H1 (cell line): ENCODE results near the gene SH3YL1. TPM values are rescaled to one million over a fixed set of nuclear protein-coding genes. Genes with fewer than 3 reads are reported as not detected.

Source experiments
- CTCF ChIA-PET: fragments of 300-600 bp; sonication (Branson Sonifier 250); formaldehyde crosslinking; loops from one replicate; lab custom pipeline; 2021; ENCODE audit not compliant: partially characterized antibody; lab: Charles Lee
- POLR2A ChIA-PET: fragments of 300-600 bp; sonication (Branson Sonifier 250); formaldehyde crosslinking; loops from one replicate; lab custom pipeline; 2021; ENCODE audit warnings: inconsistent platforms; ENCODE audit not compliant: partially characterized antibody; lab: Charles Lee
- DNase-seq, 2 experiments: peaks; one replicate each; pipeline versions ENCODE4 v3.0.0 to v3.0.0-alpha.2; 2010 to 2022; ENCODE audit warnings: low spot score in 2 of 2, low read depth in 1 of 2, mixed read lengths in 1 of 2
- FAIRE-seq: peaks from 2 replicates; lab custom pipeline; 2011; peaks lifted over from hg19 to GRCh38; lab: Jason Lieb, UNC
- H2AFZ ChIP-seq: 2 replicates; pipeline ENCODE4 v1.8.1; 2012; ENCODE audit warnings: low read length, inconsistent platforms
- H2AK5ac ChIP-seq: 2 replicates; pipeline ENCODE4 v1.6.1; 2013; ENCODE audit warnings: low read depth, low read length
- H2BK120ac ChIP-seq: replicated peaks from 2 replicates; pipeline ENCODE3; 2013; ENCODE audit warnings: low read depth, low read length, inconsistent platforms
- H2BK12ac ChIP-seq: 2 replicates; pipeline ENCODE4 v1.6.1; 2013; ENCODE audit warnings: low read depth, low read length
- H2BK15ac ChIP-seq: 2 replicates; pipeline ENCODE4 v1.6.1; 2013; ENCODE audit warnings: low read length
- H2BK20ac ChIP-seq: 2 replicates; pipeline ENCODE4 v1.6.1; 2013; ENCODE audit warnings: low read length
- H2BK5ac ChIP-seq: 2 replicates; pipeline ENCODE4 v1.6.1; 2013; ENCODE audit warnings: low read depth, low read length
- H3K14ac ChIP-seq: 2 replicates; pipeline ENCODE4 v1.6.1; 2013; ENCODE audit warnings: inconsistent platforms; ENCODE audit not compliant: insufficient read length
- H3K18ac ChIP-seq: 2 replicates; pipeline ENCODE4 v1.6.1; 2013; ENCODE audit warnings: low read length; ENCODE audit errors: extremely low read depth
- H3K23ac ChIP-seq: 2 replicates; pipeline ENCODE4 v1.6.1; 2013; ENCODE audit warnings: inconsistent platforms; ENCODE audit not compliant: insufficient read length
- H3K23me2 ChIP-seq: 2 replicates; pipeline ENCODE4 v1.6.1; 2013; ENCODE audit warnings: low read depth, low read length
- H3K27ac ChIP-seq: 2 replicates; pipeline ENCODE4 v1.6.1; 2011; ENCODE audit warnings: low read depth, low read length, inconsistent platforms
- H3K27me3 ChIP-seq, 4 experiments: replicated peaks in 1 of 4; 1 replicate in 1 of 4; 2 replicates in 3 of 4; pipeline versions ENCODE4 v1.6.1 to v1.8.1; 2011 to 2013; ENCODE audit warnings: low read length in 3 of 4, mild to moderate bottlenecking in 3 of 4, inconsistent platforms in 2 of 4, mixed read lengths in 2 of 4, moderate library complexity in 1 of 4; ENCODE audit not compliant: control insufficient read depth in 3 of 4, insufficient read depth in 3 of 4; ENCODE audit errors: extremely low read depth in 1 of 4
- H3K36me3 ChIP-seq, 4 experiments: 2 replicates each; pipeline versions ENCODE4 v1.6.1 to v1.8.1; 2011 to 2013; ENCODE audit warnings: mild to moderate bottlenecking in 4 of 4, low read length in 3 of 4, moderate library complexity in 2 of 4, control low read depth in 1 of 4, inconsistent platforms in 1 of 4; ENCODE audit not compliant: insufficient read depth in 4 of 4, control insufficient read depth in 2 of 4
- H3K4ac ChIP-seq: replicated peaks from 2 replicates; pipeline ENCODE3; 2013; ENCODE audit warnings: low read length, low read depth, mixed read lengths, inconsistent platforms; ENCODE audit not compliant: insufficient read length
- H3K4me1 ChIP-seq, 4 experiments: replicated peaks in 1 of 4; 1 replicate in 1 of 4; 2 replicates in 3 of 4; pipeline versions ENCODE4 v1.6.1 to v1.8.1; 2011 to 2013; ENCODE audit warnings: low read length in 3 of 4, inconsistent platforms in 2 of 4, mixed read lengths in 1 of 4; ENCODE audit not compliant: insufficient read depth in 4 of 4, control insufficient read depth in 3 of 4
- H3K4me2 ChIP-seq, 2 experiments: 2 replicates each; pipeline versions ENCODE4 v1.6.1 to v1.8.1; 2011 to 2013; ENCODE audit warnings: low read depth in 2 of 2, low read length in 2 of 2, control low read depth in 1 of 2, inconsistent platforms in 1 of 2, mild to moderate bottlenecking in 1 of 2; ENCODE audit not compliant: insufficient read depth in 1 of 2
- H3K4me3 ChIP-seq, 4 experiments: fragments of 200-600, 300-600 bp in 1 of 4; sonication (generic), shearing (Covaris generic), sonication (Bioruptor Twin) in 1 of 4; 2 replicates each; pipeline versions ENCODE4 v1.5.1 to v1.8.1; 2011 to 2016; ENCODE audit warnings: low read length in 4 of 4, low read depth in 3 of 4, control low read depth in 2 of 4, inconsistent platforms in 2 of 4, mild to moderate bottlenecking in 2 of 4, mixed read lengths in 1 of 4, moderate library complexity in 1 of 4; ENCODE audit not compliant: insufficient read depth in 2 of 4; ENCODE audit errors: extremely low read depth in 1 of 4
- H3K56ac ChIP-seq: replicated peaks from 2 replicates; pipeline ENCODE3; 2013; ENCODE audit warnings: low read depth, mild to moderate bottlenecking, mixed read lengths, low read length, inconsistent platforms; ENCODE audit not compliant: insufficient read length
- H3K79me1 ChIP-seq: 2 replicates; pipeline ENCODE4 v1.6.1; 2013; ENCODE audit warnings: low read depth, low read length, control low read depth
- H3K79me2 ChIP-seq, 2 experiments: 2 replicates each; pipeline versions ENCODE4 v1.6.1 to v1.8.1; 2012 to 2013; ENCODE audit warnings: low read length in 2 of 2, mild to moderate bottlenecking in 2 of 2, inconsistent platforms in 1 of 2; ENCODE audit not compliant: insufficient read depth in 2 of 2, control insufficient read depth in 1 of 2
- H3K9ac ChIP-seq, 4 experiments: replicated peaks in 1 of 4; 1 replicate in 1 of 4; 2 replicates in 3 of 4; pipeline versions ENCODE4 v1.6.1 to v1.8.1; 2011 to 2013; ENCODE audit warnings: low read depth in 3 of 4, low read length in 3 of 4, control low read depth in 2 of 4, mild to moderate bottlenecking in 2 of 4, moderate library complexity in 2 of 4, inconsistent platforms in 1 of 4; ENCODE audit errors: extremely low read depth in 1 of 4
- H3K9me3 ChIP-seq, 2 experiments: 2 replicates each; pipeline versions ENCODE4 v1.6.1 to v1.8.1; 2012 to 2013; ENCODE audit warnings: mild to moderate bottlenecking in 2 of 2, moderate library complexity in 2 of 2, control low read depth in 1 of 2, inconsistent platforms in 1 of 2, low read depth in 1 of 2, low read length in 1 of 2, mixed read lengths in 1 of 2; ENCODE audit not compliant: insufficient read depth in 2 of 2
- H4K20me1 ChIP-seq, 2 experiments: replicated peaks in 1 of 2; 2 replicates each; pipeline versions ENCODE3 to v1.8.1; 2011 to 2013; ENCODE audit warnings: inconsistent platforms in 2 of 2, low read length in 2 of 2, mild to moderate bottlenecking in 1 of 2; ENCODE audit not compliant: insufficient read depth in 2 of 2, control insufficient read depth in 1 of 2
- H4K5ac ChIP-seq: 2 replicates; pipeline ENCODE4 v1.6.1; 2013; ENCODE audit warnings: low read length, low read depth, mixed read lengths, inconsistent platforms; ENCODE audit not compliant: insufficient read length
- H4K8ac ChIP-seq: 2 replicates; pipeline ENCODE4 v1.8.0; 2013; ENCODE audit warnings: mild to moderate bottlenecking, moderate library complexity, low read length, inconsistent platforms; ENCODE audit not compliant: insufficient read depth; ENCODE audit errors: extremely low read depth
- H4K91ac ChIP-seq: replicated peaks from 2 replicates; pipeline ENCODE3; 2013; ENCODE audit warnings: low read length, mixed read lengths, inconsistent platforms; ENCODE audit not compliant: insufficient read length
- CTBP2 ChIP-seq: IDR thresholded peaks from 2 replicates; pipeline ENCODE4 v1.7.0; 2011; ENCODE audit warnings: borderline replicate concordance, mild to moderate bottlenecking, moderate library complexity, mixed read lengths, low read length; ENCODE audit not compliant: insufficient read depth, insufficient read length
- HDAC6 ChIP-seq: IDR thresholded peaks from one replicate; pipeline ENCODE4 v1.7.1; 2012; ENCODE audit warnings: low read depth, mild to moderate bottlenecking, inconsistent platforms, low read length, moderate library complexity
- KDM4A ChIP-seq: IDR thresholded peaks from one replicate; pipeline ENCODE4 v1.7.1; 2012; ENCODE audit warnings: low read depth, mild to moderate bottlenecking, moderate library complexity, low read length, inconsistent platforms; ENCODE audit not compliant: severe bottlenecking
- WGBS, 2 experiments: shearing (Covaris generic) in 1 of 2; methylation state at CpG; one replicate each; pipeline versions ENCODE4 v1.1.6 to v1.1.7; 2013 to 2015; ENCODE audit warnings: low lambda C conversion rate in 2 of 2, mixed read lengths in 2 of 2, inconsistent platforms in 1 of 2, low coverage in 1 of 2, missing lambda C conversion rate in 1 of 2; ENCODE audit not compliant: insufficient replicate concordance in 2 of 2, insufficient coverage in 1 of 2, insufficient read length in 1 of 2; ENCODE audit errors: extremely low coverage in 1 of 2, missing lambda C conversion rate in 1 of 2; 5-methylcytosine and 5-hydroxymethylcytosine counted together
- polyA plus RNA-seq, 7 experiments: library from polyadenylated mRNA; depleted of rRNA in 3 of 7; stranded (reverse) in 5 of 7; unstranded in 2 of 7; fragments of >200 nt in 5 of 7; fragments of 200-250 nt in 2 of 7; gene quantifications; 1 replicate in 5 of 7; 2 replicates in 1 of 7; 4 replicates in 1 of 7; pipeline versions ENCODE4 v1.2.1 to v1.2.3, GENCODE V29; 2011 to 2013; ENCODE audit warnings: missing spikeins in 2 of 7, mixed read lengths in 2 of 7
- total RNA-seq: library from RNA; stranded (reverse); fragmentation: NEBNext Ultra II Directional; extraction: Animal tissue kit (Norgen Biotek cat#: 25700); gene quantifications from 2 replicates; pipeline ENCODE4 v1.2.1, GENCODE V29; 2021

SH3YL1 gene
- total and polyA plus RNA-seq, 2 of the 8 experiments (the other 6 are each of a cell fraction or from before 2014, with no cell fraction given): 13.6 to 37.2 TPM

- Histone ChIP-seq H2BK5ac (no peak overlapping the region), H3K36me3 (peaks cover 0 to 3% (median 1%) of the 10 kb centered on the region in 4 experiments; a peak in 6 of 8 replicates), H4K5ac (no peak overlapping the region), H3K23me2 (no peaks in the 10 kb centered on the region; the same call in 1 of the 2 replicates), H3K23ac (no peak overlapping the region), H4K20me1 (no peaks in the 10 kb centered on the region), H2BK120ac (no peak overlapping the region), H3K4me3 (no peak overlapping the region), H3K4me2 (no peak overlapping the region), H3K14ac (no peak overlapping the region), H3K27me3 (peaks cover 0 to 1% (median 0%) of the 10 kb centered on the region in 4 experiments; a peak in 1 of 7 replicates), H3K9me3 (no peaks in the 10 kb centered on the region), H2BK12ac (no peak overlapping the region), H2AK5ac (no peak overlapping the region), H3K79me1 (no peaks in the 10 kb centered on the region), H2BK20ac (no peak overlapping the region), H3K4ac (no peak overlapping the region), H3K27ac (no peak overlapping the region), H2AFZ (no peak overlapping the region), H4K8ac (no peak overlapping the region), H3K56ac (no peak overlapping the region), H3K79me2 (no peaks in the 10 kb centered on the region), H3K18ac (no peak overlapping the region), H2BK15ac (no peak overlapping the region), H3K9ac (no peak overlapping the region), H4K91ac (no peak overlapping the region), H3K4me1 (peaks cover 0 to 3% (median 1%) of the 10 kb centered on the region in 4 experiments)
- no peak for FAIRE-seq
- DNase-seq: no peak
- 84% methylated on average over 9 of the region's 9 CpGs; no CpG with 5 or more reads in 1 of the 2 experiments for WGBS, 2 experiments
- POLR2A ChIA-PET: interaction anchor here (0.7 kb wide), 1 partner anchor 10 kb away, joined by 3 read pairs; no protein-coding TSS in a partner anchor
- CTCF ChIA-PET: interaction anchor here (0.6 to 1.7 kb wide), 2 partner anchors 9 to 50 kb away, joined by 3 to 6 read pairs; no protein-coding TSS in a partner anchor
- no peak for TF ChIP-seq KDM4A
- TF ChIP-seq CTBP2: no peak
- TF ChIP-seq HDAC6: no peak
Measured at GRCh38 chr2:231521-232185, 32.2 kb downstream of the SH3YL1 start.
